H9 (cell line): Measurements from ENCODE around the gene PCDHB13. TPM values are rescaled to one million over a fixed set of nuclear protein-coding genes. Genes with fewer than 3 reads are reported as not detected.

Experiments
- DNase-seq: peaks from one replicate; pipeline ENCODE4 v3.0.0-alpha.2; 2017
- H2AFZ ChIP-seq: one replicate; pipeline ENCODE4 v1.6.1; 2013; ENCODE audit warnings: mild to moderate bottlenecking, low read length, control low read depth, moderate library complexity
- H2AK5ac ChIP-seq: 2 replicates; pipeline ENCODE4 v1.6.1; 2013; ENCODE audit warnings: low read length, control low read depth, mixed read lengths; ENCODE audit not compliant: insufficient read length
- H2BK120ac ChIP-seq: one replicate; pipeline ENCODE4 v1.6.1; 2013; ENCODE audit warnings: low read depth, mild to moderate bottlenecking, low read length, control low read depth, inconsistent platforms; ENCODE audit not compliant: poor library complexity, severe bottlenecking
- H2BK12ac ChIP-seq: 2 replicates; pipeline ENCODE4 v1.6.1; 2013; ENCODE audit warnings: low read length, control low read depth, mixed read lengths, low read depth; ENCODE audit not compliant: insufficient read length
- H2BK15ac ChIP-seq: 2 replicates; pipeline ENCODE4 v1.6.1; 2013; ENCODE audit warnings: low read depth, low read length, control low read depth
- H2BK20ac ChIP-seq: one replicate; pipeline ENCODE4 v1.6.1; 2013; ENCODE audit warnings: low read depth, mild to moderate bottlenecking, low read length, control low read depth, inconsistent platforms; ENCODE audit not compliant: poor library complexity, severe bottlenecking
- H2BK5ac ChIP-seq: 2 replicates; pipeline ENCODE4 v1.6.1; 2013; ENCODE audit warnings: low read length, control low read depth, mixed read lengths; ENCODE audit not compliant: insufficient read length
- H3K14ac ChIP-seq: 2 replicates; pipeline ENCODE4 v1.6.1; 2013; ENCODE audit warnings: low read length, control low read depth; ENCODE audit not compliant: insufficient read depth
- H3K18ac ChIP-seq: 2 replicates; pipeline ENCODE4 v1.6.1; 2013; ENCODE audit warnings: low read depth, mild to moderate bottlenecking, mixed read lengths, low read length, control low read depth; ENCODE audit not compliant: insufficient read length
- H3K23ac ChIP-seq: 2 replicates; pipeline ENCODE4 v1.6.1; 2013; ENCODE audit warnings: low read length, control low read depth, mixed read lengths, low read depth; ENCODE audit not compliant: insufficient read length
- H3K23me2 ChIP-seq: 2 replicates; pipeline ENCODE4 v1.6.1; 2013; ENCODE audit warnings: low read depth, mild to moderate bottlenecking, mixed read lengths, low read length, control low read depth; ENCODE audit not compliant: insufficient read length, poor library complexity, severe bottlenecking
- H3K27ac ChIP-seq: 2 replicates; pipeline ENCODE4 v1.5.1; 2013; ENCODE audit warnings: low read length, control low read depth, mixed read lengths, low read depth; ENCODE audit not compliant: insufficient read length
- H3K27me3 ChIP-seq: 2 replicates; pipeline ENCODE4 v1.6.1; 2013; ENCODE audit warnings: low read length, control low read depth, inconsistent platforms; ENCODE audit not compliant: insufficient read depth
- H3K4ac ChIP-seq: 2 replicates; pipeline ENCODE4 v1.6.1; 2013; ENCODE audit warnings: low read depth, mild to moderate bottlenecking, control low read depth, inconsistent platforms, low read length, moderate library complexity
- H3K4me1 ChIP-seq: 2 replicates; pipeline ENCODE4 v1.6.1; 2013; ENCODE audit warnings: low read length, control low read depth, inconsistent platforms; ENCODE audit not compliant: insufficient read depth
- H3K4me2 ChIP-seq: 2 replicates; pipeline ENCODE4 v1.6.1; 2013; ENCODE audit warnings: low read length, control low read depth, mixed read lengths; ENCODE audit not compliant: insufficient read length, insufficient read depth
- H3K56ac ChIP-seq: 2 replicates; pipeline ENCODE4 v1.6.1; 2013; ENCODE audit warnings: low read depth, mild to moderate bottlenecking, mixed read lengths, low read length, control low read depth; ENCODE audit not compliant: insufficient read length
- H3K79me1 ChIP-seq: 2 replicates; pipeline ENCODE4 v1.6.1; 2013; ENCODE audit warnings: low read depth, mild to moderate bottlenecking, moderate library complexity, low read length, control low read depth, inconsistent platforms; ENCODE audit not compliant: insufficient read depth, poor library complexity, severe bottlenecking
- H3K79me2 ChIP-seq: 2 replicates; pipeline ENCODE4 v1.6.1; 2013; ENCODE audit warnings: low read length, control low read depth, inconsistent platforms; ENCODE audit not compliant: insufficient read depth
- H3K9ac ChIP-seq: 2 replicates; pipeline ENCODE4 v1.6.1; 2013; ENCODE audit warnings: low read length, control low read depth, mixed read lengths; ENCODE audit not compliant: insufficient read length; ENCODE audit errors: extremely low read depth
- H3K9me3 ChIP-seq: one replicate; pipeline ENCODE4 v1.6.1; 2013; ENCODE audit warnings: low read depth, low read length, inconsistent platforms; ENCODE audit not compliant: control insufficient read depth
- H3T11ph ChIP-seq: one replicate; pipeline ENCODE4 v1.6.1; 2013; ENCODE audit warnings: mild to moderate bottlenecking, low read length, control low read depth, inconsistent platforms
- H4K20me1 ChIP-seq: one replicate; pipeline ENCODE4 v1.6.1; 2013; ENCODE audit not compliant: control insufficient read depth, insufficient read length, insufficient read depth
- H4K5ac ChIP-seq: 2 replicates; pipeline ENCODE4 v1.6.1; 2013; ENCODE audit warnings: low read depth, mild to moderate bottlenecking, mixed read lengths, low read length, control low read depth; ENCODE audit not compliant: insufficient read length
- H4K8ac ChIP-seq: replicated peaks from 2 replicates; pipeline ENCODE4 v1.6.1; 2013; ENCODE audit warnings: low read length, control low read depth, mixed read lengths, low read depth; ENCODE audit not compliant: insufficient read length
- H4K91ac ChIP-seq: 2 replicates; pipeline ENCODE4 v1.6.1; 2013; ENCODE audit warnings: low read depth, mild to moderate bottlenecking, moderate library complexity, mixed read lengths, low read length, control low read depth; ENCODE audit not compliant: insufficient read length
- H3K27ac Mint-ChIP-seq, 3 experiments: 2 replicates in 2 of 3; 3 replicates in 1 of 3; pipeline ENCODE4 v1.8.0; 2020 to 2021; ENCODE audit warnings: mixed read lengths in 3 of 3, mild to moderate bottlenecking in 1 of 3, moderate library complexity in 1 of 3
- H3K27me3 Mint-ChIP-seq: 2 replicates; pipeline ENCODE4 v1.8.0; 2021; ENCODE audit warnings: low read depth, mild to moderate bottlenecking, moderate library complexity, mixed read lengths
- H3K36me3 Mint-ChIP-seq, 3 experiments: 2 replicates in 2 of 3; 3 replicates in 1 of 3; pipeline ENCODE4 v1.8.0; 2020 to 2021; ENCODE audit warnings: low read depth in 3 of 3, mixed read lengths in 3 of 3; ENCODE audit not compliant: insufficient read depth in 1 of 3
- H3K4me1 Mint-ChIP-seq, 2 experiments: 2 replicates each; pipeline ENCODE4 v1.8.0; 2020; ENCODE audit warnings: mixed read lengths in 2 of 2
- H3K4me3 Mint-ChIP-seq, 2 experiments: 2 replicates in 1 of 2; 3 replicates in 1 of 2; pipeline ENCODE4 v1.8.0; 2020 to 2021; ENCODE audit warnings: mild to moderate bottlenecking in 2 of 2, mixed read lengths in 2 of 2, moderate library complexity in 1 of 2
- H3K9me3 Mint-ChIP-seq, 2 experiments: 2 replicates in 1 of 2; 3 replicates in 1 of 2; pipeline ENCODE4 v1.8.0; 2020; ENCODE audit warnings: mild to moderate bottlenecking in 2 of 2, mixed read lengths in 2 of 2, moderate library complexity in 1 of 2
- CTCF ChIP-seq: fragments of 200-600 bp; sonication (generic); conservative IDR thresholded peaks from 3 replicates; pipeline ENCODE4 v1.8.0; 2021; ENCODE audit warnings: antibody characterized with exemption, mild to moderate bottlenecking
- total RNA-seq: library from RNA; stranded (reverse); gene quantifications from 2 replicates; pipeline ENCODE4 v1.2.1, GENCODE V29; 2021

PCDHB13 gene
- total RNA-seq, 1 experiment from 2014 or later: 1.7 TPM

- H3K4me1 ChIP-seq: no peaks in the 10 kb centered on the region
- no peak overlapping the region for H2BK12ac ChIP-seq
- H2BK5ac ChIP-seq: no peak overlapping the region
- Mint-ChIP-seq H3K9me3 (peaks cover 66 to 77% of the 10 kb centered on the region in 2 experiments), H3K36me3 (peaks cover 17 to 63% (median 44%) of the 10 kb centered on the region in 3 experiments), H3K27me3 (no peaks in the 10 kb centered on the region), H3K4me1 (peaks cover 0 to 8% of the 10 kb centered on the region in 2 experiments; a peak in 2 of 4 replicates), H3K4me3 (no peak overlapping the region), H3K27ac (no peak overlapping the region)
- H3K79me1 ChIP-seq: no peaks in the 10 kb centered on the region
- no peak overlapping the region for H3K27ac ChIP-seq
- no peak overlapping the region for H2BK120ac ChIP-seq
- H4K5ac ChIP-seq: no peak overlapping the region
- H3K14ac ChIP-seq: no peak overlapping the region
- no peak overlapping the region for H4K8ac ChIP-seq
- no peak overlapping the region for H3K56ac ChIP-seq
- no peak overlapping the region for H2AFZ ChIP-seq
- H2BK20ac ChIP-seq: no peak overlapping the region
- H3K9ac ChIP-seq: no peak overlapping the region
- no peaks in the 10 kb centered on the region for H3K27me3 ChIP-seq
- H3K23ac ChIP-seq: no peak overlapping the region
- no peak overlapping the region for H2BK15ac ChIP-seq
- H2AK5ac ChIP-seq: no peak overlapping the region
- H4K20me1 ChIP-seq: no peaks in the 10 kb centered on the region
- no peak overlapping the region for H4K91ac ChIP-seq
- H3K4ac ChIP-seq: no peak overlapping the region
- H3K18ac ChIP-seq: no peak overlapping the region
- H3K9me3 ChIP-seq: peaks cover 26% of the 10 kb centered on the region
- no peak overlapping the region for H3K4me2 ChIP-seq
- DNase-seq: no peak
- H3K79me2 ChIP-seq: no peaks in the 10 kb centered on the region
- H3K23me2 ChIP-seq: peaks cover under 1% of the 10 kb centered on the region
- no peak overlapping the region for H3T11ph ChIP-seq
- TF ChIP-seq CTCF: no peak
These were observed 36.9 kb downstream of the PCDHB13 start for GRCh38 chr5:141250576-141250975.
